Cardiac muscle cell (in vitro differentiated cells and primary cell): ENCODE results near the gene GDPD5. TPM values are rescaled to one million over a fixed set of nuclear protein-coding genes. Genes with fewer than 3 reads are reported as not detected.

Experiments used
- DNase-seq, 2 donors: peaks; one replicate each; pipeline versions ENCODE4 v3.0.0 to v3.0.0-alpha.2; 2010 to 2017; ENCODE audit warnings: low read depth in 1 of 2, low spot score in 1 of 2
- H3K27ac ChIP-seq: fragments of 200-600 bp; sonication (generic); 2 replicates; pipeline ENCODE4 v1.5.1; 2016
- H3K27me3 ChIP-seq: fragments of 200-600 bp; sonication (generic); 2 replicates; pipeline ENCODE4 v1.6.0; 2016; ENCODE audit warnings: control low read depth
- H3K36me3 ChIP-seq: fragments of 200-600 bp; sonication (generic); 2 replicates; pipeline ENCODE4 v1.5.1; 2016; ENCODE audit warnings: control low read depth
- H3K4me1 ChIP-seq: fragments of 200-600 bp; sonication (generic); 2 replicates; pipeline ENCODE4 v1.8.1; 2017; ENCODE audit warnings: low read depth, mild to moderate bottlenecking, mixed run types
- H3K4me3 ChIP-seq: fragments of 200-600 bp; sonication (generic); 2 replicates; pipeline ENCODE4 v1.5.1; 2016; ENCODE audit warnings: mild to moderate bottlenecking
- H3K9me3 ChIP-seq: fragments of 200-600 bp; sonication (generic); 2 replicates; pipeline ENCODE4 v1.5.1; 2017; ENCODE audit warnings: low read depth, mild to moderate bottlenecking, control low read depth
- polyA plus RNA-seq: library from polyadenylated mRNA; unstranded; fragments of >200 nt; fragmentation: Nextera tagmentation; extraction: Ambion mirVana; gene quantifications from 2 replicates; pipeline ENCODE4 v1.2.1, GENCODE V29; 2016
- total RNA-seq: library from RNA; depleted of rRNA; stranded (reverse); fragments of >200 nt; gene quantifications from 2 replicates; pipeline ENCODE4 v1.2.3, GENCODE V29; 2016
- TF ChIP-seq, protein P1 (sequence below): IDR thresholded peaks from 2 replicates; pipeline ENCODE4 v1.5.1; 2012; ENCODE audit warnings: low read depth, mild to moderate bottlenecking, low read length

Gene GDPD5
- total and polyA plus RNA-seq, 2 experiments from 2014 or later, result 6.6 to 19.4 TPM

DNA sequence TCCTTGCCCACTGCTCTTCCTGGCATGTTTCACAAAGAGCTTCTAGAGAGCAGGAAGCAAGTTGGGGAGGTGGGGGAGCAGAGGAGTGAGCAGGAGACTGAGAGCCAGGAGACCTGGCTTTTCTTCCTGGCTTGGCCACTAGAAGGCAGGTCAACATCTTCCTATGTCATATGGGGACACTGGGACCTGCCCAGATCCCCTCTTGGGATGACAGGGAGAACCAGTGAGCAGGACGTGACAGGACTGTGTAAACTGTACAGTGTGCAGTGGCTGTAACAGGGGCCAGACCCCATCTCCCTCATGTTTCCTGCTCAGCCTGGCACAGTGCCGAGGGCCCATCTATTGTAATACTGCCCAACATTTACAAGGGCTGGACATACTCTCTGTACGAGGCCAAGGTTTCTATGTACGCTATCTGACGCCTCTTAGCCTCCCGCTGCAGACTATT is 29.4 kb downstream of the GDPD5 start:
- no peaks in the 10 kb centered on the region for H3K9me3 ChIP-seq
- TF ChIP-seq, protein P1, sequence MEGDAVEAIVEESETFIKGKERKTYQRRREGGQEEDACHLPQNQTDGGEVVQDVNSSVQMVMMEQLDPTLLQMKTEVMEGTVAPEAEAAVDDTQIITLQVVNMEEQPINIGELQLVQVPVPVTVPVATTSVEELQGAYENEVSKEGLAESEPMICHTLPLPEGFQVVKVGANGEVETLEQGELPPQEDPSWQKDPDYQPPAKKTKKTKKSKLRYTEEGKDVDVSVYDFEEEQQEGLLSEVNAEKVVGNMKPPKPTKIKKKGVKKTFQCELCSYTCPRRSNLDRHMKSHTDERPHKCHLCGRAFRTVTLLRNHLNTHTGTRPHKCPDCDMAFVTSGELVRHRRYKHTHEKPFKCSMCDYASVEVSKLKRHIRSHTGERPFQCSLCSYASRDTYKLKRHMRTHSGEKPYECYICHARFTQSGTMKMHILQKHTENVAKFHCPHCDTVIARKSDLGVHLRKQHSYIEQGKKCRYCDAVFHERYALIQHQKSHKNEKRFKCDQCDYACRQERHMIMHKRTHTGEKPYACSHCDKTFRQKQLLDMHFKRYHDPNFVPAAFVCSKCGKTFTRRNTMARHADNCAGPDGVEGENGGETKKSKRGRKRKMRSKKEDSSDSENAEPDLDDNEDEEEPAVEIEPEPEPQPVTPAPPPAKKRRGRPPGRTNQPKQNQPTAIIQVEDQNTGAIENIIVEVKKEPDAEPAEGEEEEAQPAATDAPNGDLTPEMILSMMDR, result no peak
- no peaks in the 10 kb centered on the region for H3K27me3 ChIP-seq
- H3K27ac ChIP-seq, result peak overlapping the region; percentile 60
- H3K4me1 ChIP-seq, result peaks cover 14% of the 10 kb centered on the region
- no peaks in the 10 kb centered on the region for H3K36me3 ChIP-seq
- no peak overlapping the region for H3K4me3 ChIP-seq
- DNase-seq, result peak in 1 of 2 donors; percentile 52

DNA sequence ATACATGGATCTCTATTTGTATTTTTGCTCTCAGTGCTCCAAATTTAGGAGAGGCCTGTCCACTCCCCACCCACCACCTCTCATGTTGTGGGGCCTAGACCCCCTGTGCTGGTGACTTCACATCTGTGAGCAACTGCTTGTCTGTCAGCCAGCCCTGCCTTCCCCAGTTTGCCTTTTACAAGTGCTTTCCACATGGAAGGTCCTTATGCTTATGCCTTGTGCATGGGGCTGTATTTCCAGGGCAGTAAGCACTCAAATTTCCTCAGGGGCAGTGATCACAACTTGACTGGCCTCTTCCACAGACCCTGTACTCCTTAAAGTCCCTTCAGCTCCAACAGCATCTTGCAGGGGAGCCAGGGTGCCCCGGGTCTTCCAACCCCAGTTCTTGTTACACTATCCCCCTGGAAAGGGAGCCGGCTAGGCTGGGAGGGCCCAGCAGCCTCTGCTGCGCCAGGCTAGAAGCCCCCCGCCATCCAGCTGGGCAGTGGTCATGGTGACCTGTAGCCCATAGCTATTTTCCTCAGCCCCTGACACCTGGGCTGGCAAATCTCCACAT is 29.9 kb downstream of the GDPD5 start:
- TF ChIP-seq, protein P1, result no peak
- no peak for DNase-seq

DNA sequence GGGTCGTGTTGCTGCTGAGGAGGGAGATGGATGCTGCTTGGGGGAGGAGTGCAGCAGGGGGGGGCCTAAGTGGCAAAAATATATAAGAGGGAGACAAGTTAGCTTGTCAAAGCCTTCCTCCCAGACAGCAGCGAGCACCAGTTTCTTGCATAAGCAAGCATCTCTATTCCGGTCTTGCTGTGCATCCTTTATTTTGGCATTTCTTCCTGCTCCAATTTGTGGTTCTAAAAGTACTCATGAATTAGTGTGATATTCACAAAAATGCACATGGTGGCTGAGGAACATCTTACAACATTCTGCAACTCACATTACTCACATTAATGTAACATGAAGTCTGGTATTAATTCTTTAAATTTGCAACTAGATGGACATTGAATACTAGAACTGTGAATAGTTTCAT is 32.1 kb downstream of the GDPD5 start:
- no peak overlapping the region for H3K27ac ChIP-seq
- no peak overlapping the region for H3K4me3 ChIP-seq
- H3K27me3 ChIP-seq, result no peaks in the 10 kb centered on the region
- peaks cover 12% of the 10 kb centered on the region for H3K4me1 ChIP-seq
- TF ChIP-seq, protein P1, result no peak
- DNase-seq, result no peak
- no peaks in the 10 kb centered on the region for H3K36me3 ChIP-seq
- no peaks in the 10 kb centered on the region for H3K9me3 ChIP-seq

More for the DNA sequence above, 29.9 kb downstream of the GDPD5 start:
- Histone ChIP-seq H3K36me3 (no peaks in the 10 kb centered on the region), H3K9me3 (no peaks in the 10 kb centered on the region), H3K27ac (peak overlapping the region; percentile 60), H3K27me3 (no peaks in the 10 kb centered on the region), H3K4me1 (peaks cover 14% of the 10 kb centered on the region), H3K4me3 (no peak overlapping the region)

DNA sequence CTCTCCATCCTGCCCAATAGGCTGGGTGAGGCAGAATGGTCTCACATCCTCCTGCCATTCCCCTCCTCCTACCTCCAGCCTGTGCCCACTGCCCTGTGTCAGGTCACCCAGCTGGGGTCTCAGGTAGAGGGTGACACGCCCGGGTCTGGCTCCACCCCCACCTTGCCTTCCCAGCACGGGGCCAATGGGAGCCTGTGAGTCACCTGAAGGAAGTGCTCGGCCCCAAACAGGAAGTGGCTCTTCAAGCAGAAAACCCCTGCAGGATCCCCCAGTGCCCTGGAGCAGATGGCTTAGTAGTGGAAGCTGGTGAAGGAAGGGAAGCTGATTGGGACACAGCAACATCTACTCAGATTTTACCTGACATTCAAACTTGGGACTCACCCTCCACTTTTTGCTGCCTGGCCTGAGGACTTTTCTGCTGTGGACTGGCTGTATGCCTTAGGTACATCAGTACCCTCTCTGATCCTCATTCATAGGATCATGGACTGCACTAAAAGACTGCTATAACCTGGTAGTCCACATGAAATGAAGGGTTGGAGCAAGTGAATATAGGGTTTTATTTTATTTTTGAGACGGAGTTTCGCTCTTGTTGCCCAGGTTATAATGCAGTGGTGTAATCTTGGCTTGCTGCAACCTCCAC is 33.4 kb downstream of the GDPD5 start:
- Histone ChIP-seq H3K27ac (no peak overlapping the region), H3K4me3 (no peak overlapping the region), H3K4me1 (peaks cover 12% of the 10 kb centered on the region), H3K27me3 (no peaks in the 10 kb centered on the region), H3K9me3 (no peaks in the 10 kb centered on the region), H3K36me3 (no peaks in the 10 kb centered on the region)
- peak in 1 of 2 donors; percentile 11 for DNase-seq
- TF ChIP-seq, protein P1, result no peak

DNA sequence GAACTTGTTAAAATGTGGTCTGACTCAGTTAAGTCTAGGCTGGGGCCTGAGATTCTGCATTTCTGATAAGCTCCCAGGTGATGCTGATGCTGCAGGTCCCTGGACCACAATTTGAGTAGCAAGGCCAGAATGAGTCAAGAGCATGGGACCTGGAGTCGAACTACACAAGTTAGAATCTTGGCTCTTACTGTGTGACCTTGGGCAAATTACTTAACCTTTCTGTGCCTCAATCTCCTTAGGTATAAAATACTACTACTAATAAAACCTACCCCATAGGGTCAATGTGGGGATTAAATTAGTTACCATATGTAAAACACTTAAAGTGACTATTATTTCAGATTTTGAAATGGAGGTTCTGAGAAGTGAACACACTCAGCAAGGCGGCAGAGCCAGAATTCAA is 34.3 kb downstream of the GDPD5 start:
- H3K9me3 ChIP-seq, result no peaks in the 10 kb centered on the region
- TF ChIP-seq, protein P1, result no peak
- H3K27ac ChIP-seq, result no peak overlapping the region
- H3K4me1 ChIP-seq, result peaks cover 11% of the 10 kb centered on the region
- no peak for DNase-seq
- no peaks in the 10 kb centered on the region for H3K36me3 ChIP-seq
- H3K27me3 ChIP-seq, result no peaks in the 10 kb centered on the region
- no peak overlapping the region for H3K4me3 ChIP-seq
